HepG2 (cell line): ENCODE measurements around the gene HYAL2. TPM values are rescaled to one million over a fixed set of nuclear protein-coding genes. Genes with fewer than 3 reads are reported as not detected.
A peak's percentile ranks its signal among the peaks of the same experiment; 100 is the strongest.

Source experiments
- CENPT ChIP-seq: sonication (generic); formaldehyde crosslinking; IDR thresholded peaks from 2 replicates; pipeline ENCODE4 v1.8.0; 2022; ENCODE audit warnings: low read depth, mild to moderate bottlenecking, moderate library complexity, missing genetic modification reagents
- HIVEP1 ChIP-seq: sonication (generic); formaldehyde crosslinking; IDR thresholded peaks from 2 replicates; pipeline ENCODE4 v1.4.0; 2020; ENCODE audit warnings: mild to moderate bottlenecking, missing genetic modification reagents
- MAFK ChIP-seq, 2 experiments: IDR thresholded peaks in 1 of 2; conservative IDR thresholded peaks in 1 of 2; 2 replicates each; pipeline ENCODE4 v1.6.1; 2011; ENCODE audit warnings: improper control_type of control experiment in 2 of 2, low read length in 2 of 2
- NPAS2 ChIP-seq: sonication (generic); formaldehyde crosslinking; IDR thresholded peaks from 2 replicates; pipeline ENCODE4 v1.8.0; 2022; ENCODE audit warnings: mild to moderate bottlenecking, missing genetic modification reagents, borderline replicate concordance
- PLSCR1 ChIP-seq: sonication (generic); formaldehyde crosslinking; IDR thresholded peaks from 2 replicates; pipeline ENCODE4 v1.5.0; 2020; ENCODE audit warnings: missing genetic modification reagents, mild to moderate bottlenecking, borderline replicate concordance
- SATB2 ChIP-seq: sonication (generic); formaldehyde crosslinking; IDR thresholded peaks from 2 replicates; pipeline ENCODE4 v1.5.0; 2020; ENCODE audit warnings: missing genetic modification reagents
- SIX4 ChIP-seq: sonication (generic); formaldehyde crosslinking; IDR thresholded peaks from 2 replicates; pipeline ENCODE4 v1.4.0; 2020; ENCODE audit warnings: missing genetic modification reagents
- SMAD1 ChIP-seq: sonication (generic); formaldehyde crosslinking; IDR thresholded peaks from 2 replicates; pipeline ENCODE4 v1.4.0; 2020; ENCODE audit warnings: missing genetic modification reagents, low read depth, mild to moderate bottlenecking, borderline replicate concordance
- TCF12 ChIP-seq, 2 experiments: fragments of 450-650 bp in 1 of 2; sonication (generic) in 1 of 2; formaldehyde crosslinking in 1 of 2; IDR thresholded peaks; 2 replicates each; pipeline versions ENCODE4 v1.6.1 to v1.8.0; 2017 to 2022; ENCODE audit warnings: antibody characterized with exemption in 1 of 2, mild to moderate bottlenecking in 1 of 2, missing genetic modification reagents in 1 of 2, moderate library complexity in 1 of 2
- TEF ChIP-seq: sonication (generic); formaldehyde crosslinking; IDR thresholded peaks from 2 replicates; pipeline ENCODE4 v1.5.0; 2020; ENCODE audit warnings: missing genetic modification reagents
- ZNF841 ChIP-seq: sonication (generic); formaldehyde crosslinking; IDR thresholded peaks from 2 replicates; pipeline ENCODE4 v1.8.1; 2023; ENCODE audit warnings: missing genetic modification reagents, borderline replicate concordance
- ZSCAN22 ChIP-seq: sonication (generic); formaldehyde crosslinking; IDR thresholded peaks from 2 replicates; pipeline ENCODE4 v1.4.0; 2020; ENCODE audit warnings: mild to moderate bottlenecking, missing genetic modification reagents
- polyA plus RNA-seq, 8 experiments: library from polyadenylated mRNA; depleted of rRNA in 3 of 8; stranded (reverse) in 7 of 8; unstranded in 1 of 8; fragments of >200 nt; fragmentation: Illumina TruSeq in 4 of 8; extraction: Trizol in 4 of 8; gene quantifications; 2 replicates each; pipeline versions ENCODE4 v1.2.1 to v1.2.3, GENCODE V29; 2011 to 2016; ENCODE audit warnings: low read depth in 4 of 8, missing spikeins in 1 of 8, mixed read lengths in 1 of 8; ENCODE audit not compliant: insufficient read depth in 1 of 8
- total RNA-seq, 5 experiments: library from RNA; depleted of rRNA; stranded (reverse); fragments of >200 nt; fragmentation: Illumina TruSeq; extraction: Trizol; gene quantifications; 2 replicates each; pipeline ENCODE4 v1.2.3, GENCODE V29; 2016; ENCODE audit warnings: low read depth in 1 of 5
- TF ChIP-seq, protein P1 (sequence below): sonication (generic); formaldehyde crosslinking; IDR thresholded peaks from 2 replicates; pipeline ENCODE4 v1.5.1; 2020; ENCODE audit warnings: mild to moderate bottlenecking, missing genetic modification reagents, borderline replicate concordance
- TF ChIP-seq, protein P2 (sequence below): sonication (generic); formaldehyde crosslinking; IDR thresholded peaks from 2 replicates; pipeline ENCODE4 v1.4.0; 2020; ENCODE audit warnings: missing genetic modification reagents

HYAL2 gene
- total and polyA plus RNA-seq, 2 of the 13 experiments (the other 11 are each of a cell fraction or from before 2014, with no cell fraction given) = 76.2 to 102 TPM

DNA sequence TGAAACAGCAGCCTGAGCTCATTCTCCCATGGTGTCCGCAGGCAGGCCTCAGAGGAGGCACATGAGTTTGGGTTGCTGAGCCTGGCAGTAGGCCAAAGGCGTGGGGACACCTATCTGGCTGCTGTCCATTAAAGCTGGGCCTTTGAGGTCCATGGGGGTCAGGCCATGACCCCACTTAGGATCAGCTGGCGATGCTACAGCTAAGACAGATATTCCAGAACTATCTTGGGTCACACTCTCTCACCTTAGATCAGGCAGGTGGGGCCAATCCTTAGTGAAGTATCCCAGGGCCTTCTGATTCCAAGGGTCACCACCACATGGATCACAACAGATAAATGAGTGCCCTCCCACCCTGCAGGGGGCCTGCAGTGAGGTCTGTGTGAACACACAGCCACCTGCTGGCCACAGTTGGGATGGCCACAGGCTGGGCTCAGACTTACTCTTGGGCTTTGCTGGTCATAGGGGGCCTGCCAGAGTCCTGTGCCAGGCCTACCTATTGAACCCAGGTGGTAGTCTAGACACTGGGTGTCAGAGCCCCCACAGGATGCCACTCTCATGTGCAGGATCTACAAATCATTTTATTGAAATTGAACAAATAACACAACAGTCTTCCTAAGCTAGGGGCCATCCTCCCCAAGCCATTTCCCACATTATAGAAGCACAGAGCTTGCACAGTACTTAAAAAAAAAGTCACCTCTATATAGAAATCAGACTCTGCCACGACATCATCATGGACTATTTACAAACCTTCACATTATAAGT lies 2.0 kb upstream of the HYAL2 start (continued):
- TF ChIP-seq, protein P1, sequence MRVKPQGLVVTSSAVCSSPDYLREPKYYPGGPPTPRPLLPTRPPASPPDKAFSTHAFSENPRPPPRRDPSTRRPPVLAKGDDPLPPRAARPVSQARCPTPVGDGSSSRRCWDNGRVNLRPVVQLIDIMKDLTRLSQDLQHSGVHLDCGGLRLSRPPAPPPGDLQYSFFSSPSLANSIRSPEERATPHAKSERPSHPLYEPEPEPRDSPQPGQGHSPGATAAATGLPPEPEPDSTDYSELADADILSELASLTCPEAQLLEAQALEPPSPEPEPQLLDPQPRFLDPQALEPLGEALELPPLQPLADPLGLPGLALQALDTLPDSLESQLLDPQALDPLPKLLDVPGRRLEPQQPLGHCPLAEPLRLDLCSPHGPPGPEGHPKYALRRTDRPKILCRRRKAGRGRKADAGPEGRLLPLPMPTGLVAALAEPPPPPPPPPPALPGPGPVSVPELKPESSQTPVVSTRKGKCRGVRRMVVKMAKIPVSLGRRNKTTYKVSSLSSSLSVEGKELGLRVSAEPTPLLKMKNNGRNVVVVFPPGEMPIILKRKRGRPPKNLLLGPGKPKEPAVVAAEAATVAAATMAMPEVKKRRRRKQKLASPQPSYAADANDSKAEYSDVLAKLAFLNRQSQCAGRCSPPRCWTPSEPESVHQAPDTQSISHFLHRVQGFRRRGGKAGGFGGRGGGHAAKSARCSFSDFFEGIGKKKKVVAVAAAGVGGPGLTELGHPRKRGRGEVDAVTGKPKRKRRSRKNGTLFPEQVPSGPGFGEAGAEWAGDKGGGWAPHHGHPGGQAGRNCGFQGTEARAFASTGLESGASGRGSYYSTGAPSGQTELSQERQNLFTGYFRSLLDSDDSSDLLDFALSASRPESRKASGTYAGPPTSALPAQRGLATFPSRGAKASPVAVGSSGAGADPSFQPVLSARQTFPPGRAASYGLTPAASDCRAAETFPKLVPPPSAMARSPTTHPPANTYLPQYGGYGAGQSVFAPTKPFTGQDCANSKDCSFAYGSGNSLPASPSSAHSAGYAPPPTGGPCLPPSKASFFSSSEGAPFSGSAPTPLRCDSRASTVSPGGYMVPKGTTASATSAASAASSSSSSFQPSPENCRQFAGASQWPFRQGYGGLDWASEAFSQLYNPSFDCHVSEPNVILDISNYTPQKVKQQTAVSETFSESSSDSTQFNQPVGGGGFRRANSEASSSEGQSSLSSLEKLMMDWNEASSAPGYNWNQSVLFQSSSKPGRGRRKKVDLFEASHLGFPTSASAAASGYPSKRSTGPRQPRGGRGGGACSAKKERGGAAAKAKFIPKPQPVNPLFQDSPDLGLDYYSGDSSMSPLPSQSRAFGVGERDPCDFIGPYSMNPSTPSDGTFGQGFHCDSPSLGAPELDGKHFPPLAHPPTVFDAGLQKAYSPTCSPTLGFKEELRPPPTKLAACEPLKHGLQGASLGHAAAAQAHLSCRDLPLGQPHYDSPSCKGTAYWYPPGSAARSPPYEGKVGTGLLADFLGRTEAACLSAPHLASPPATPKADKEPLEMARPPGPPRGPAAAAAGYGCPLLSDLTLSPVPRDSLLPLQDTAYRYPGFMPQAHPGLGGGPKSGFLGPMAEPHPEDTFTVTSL (CRISPR knock-in tag) = no peak
- TF ChIP-seq HIVEP1 (CRISPR knock-in tag) (peak; percentile 25), TEF (CRISPR knock-in tag) (no peak), PLSCR1 (CRISPR knock-in tag) (no peak), NPAS2 (no peak), SIX4 (no peak), TCF12 (IDR thresholded peaks at IDR 0.05) (no peak), TCF12 (CRISPR knock-in tag; IDR thresholded peaks at IDR 0.05) (no peak), ZNF841 (CRISPR knock-in tag) (no peak), SATB2 (CRISPR knock-in tag) (no peak), SMAD1 (CRISPR knock-in tag) (no peak), MAFK (conservative IDR thresholded peaks at IDR 0.05 in 1 of 2, IDR thresholded peaks at IDR 0.05 in 1 of 2; ENCODE audit: low read length in 2 of 2) (peak in 1 of 2 experiments; percentile 30; a peak in 1 of 4 replicates), ZSCAN22 (CRISPR knock-in tag) (0 out of 2 replicates have a peak, but pooled peaks have one; percentile 27), CENPT (CRISPR knock-in tag) (no peak)
- TF ChIP-seq, protein P2, sequence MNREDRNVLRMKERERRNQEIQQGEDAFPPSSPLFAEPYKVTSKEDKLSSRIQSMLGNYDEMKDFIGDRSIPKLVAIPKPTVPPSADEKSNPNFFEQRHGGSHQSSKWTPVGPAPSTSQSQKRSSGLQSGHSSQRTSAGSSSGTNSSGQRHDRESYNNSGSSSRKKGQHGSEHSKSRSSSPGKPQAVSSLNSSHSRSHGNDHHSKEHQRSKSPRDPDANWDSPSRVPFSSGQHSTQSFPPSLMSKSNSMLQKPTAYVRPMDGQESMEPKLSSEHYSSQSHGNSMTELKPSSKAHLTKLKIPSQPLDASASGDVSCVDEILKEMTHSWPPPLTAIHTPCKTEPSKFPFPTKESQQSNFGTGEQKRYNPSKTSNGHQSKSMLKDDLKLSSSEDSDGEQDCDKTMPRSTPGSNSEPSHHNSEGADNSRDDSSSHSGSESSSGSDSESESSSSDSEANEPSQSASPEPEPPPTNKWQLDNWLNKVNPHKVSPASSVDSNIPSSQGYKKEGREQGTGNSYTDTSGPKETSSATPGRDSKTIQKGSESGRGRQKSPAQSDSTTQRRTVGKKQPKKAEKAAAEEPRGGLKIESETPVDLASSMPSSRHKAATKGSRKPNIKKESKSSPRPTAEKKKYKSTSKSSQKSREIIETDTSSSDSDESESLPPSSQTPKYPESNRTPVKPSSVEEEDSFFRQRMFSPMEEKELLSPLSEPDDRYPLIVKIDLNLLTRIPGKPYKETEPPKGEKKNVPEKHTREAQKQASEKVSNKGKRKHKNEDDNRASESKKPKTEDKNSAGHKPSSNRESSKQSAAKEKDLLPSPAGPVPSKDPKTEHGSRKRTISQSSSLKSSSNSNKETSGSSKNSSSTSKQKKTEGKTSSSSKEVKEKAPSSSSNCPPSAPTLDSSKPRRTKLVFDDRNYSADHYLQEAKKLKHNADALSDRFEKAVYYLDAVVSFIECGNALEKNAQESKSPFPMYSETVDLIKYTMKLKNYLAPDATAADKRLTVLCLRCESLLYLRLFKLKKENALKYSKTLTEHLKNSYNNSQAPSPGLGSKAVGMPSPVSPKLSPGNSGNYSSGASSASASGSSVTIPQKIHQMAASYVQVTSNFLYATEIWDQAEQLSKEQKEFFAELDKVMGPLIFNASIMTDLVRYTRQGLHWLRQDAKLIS (CRISPR knock-in tag) = no peak
